A673 (cell line): Measurements from ENCODE around the gene ORAI1. TPM values are rescaled to one million over a fixed set of nuclear protein-coding genes. Genes with fewer than 3 reads are reported as not detected.

Source experiments
- BruUV-seq: library from RNA; stranded (reverse); fragments of 400-500 nt; replicated peaks from 2 replicates; lab custom pipeline; 2021; lab: Mats Ljungman, UMichigan
- CTCF ChIA-PET: fragments of 300-600 bp; sonication (Branson Sonifier 250); formaldehyde crosslinking; loops from one replicate; lab custom pipeline; 2022; ENCODE audit warnings: antibody characterized with exemption; lab: Charles Lee
- POLR2A ChIA-PET: fragments of 300-600 bp; sonication (Branson Sonifier 250); formaldehyde crosslinking; loops from one replicate; lab custom pipeline; 2022; ENCODE audit warnings: antibody characterized with exemption; ENCODE audit not compliant: low non-redundant PET; lab: Charles Lee
- DNase-seq: peaks from one replicate; pipeline ENCODE4 v3.0.0-alpha.2; 2015; ENCODE audit warnings: low spot score
- H3K27ac ChIP-seq: fragments of 200-600 bp; sonication (generic); 2 replicates; pipeline ENCODE4 v1.5.1; 2016; ENCODE audit warnings: mixed run types, low read depth, mild to moderate bottlenecking, mixed read lengths, antibody characterized with exemption, low read length; ENCODE audit not compliant: poor library complexity, severe bottlenecking
- H3K27me3 ChIP-seq: fragments of 200-600 bp; sonication (generic); replicated peaks from 2 replicates; pipeline ENCODE4 v1.6.1; 2017; ENCODE audit warnings: mixed run types, low read depth, mild to moderate bottlenecking, mixed read lengths, antibody characterized with exemption, low read length; ENCODE audit not compliant: insufficient read depth, poor library complexity
- H3K36me3 ChIP-seq: fragments of 200-600 bp; sonication (generic); 2 replicates; pipeline ENCODE4 v1.6.1; 2016; ENCODE audit warnings: mixed run types, mild to moderate bottlenecking, mixed read lengths, antibody characterized with exemption, low read length; ENCODE audit not compliant: insufficient read depth, poor library complexity, severe bottlenecking
- H3K4me1 ChIP-seq: fragments of 200-600 bp; sonication (generic); 2 replicates; pipeline ENCODE4 v1.6.1; 2017; ENCODE audit warnings: mixed run types, mild to moderate bottlenecking, mixed read lengths, antibody characterized with exemption, low read length; ENCODE audit not compliant: insufficient read depth, poor library complexity, severe bottlenecking
- H3K4me3 ChIP-seq: fragments of 200-600 bp; sonication (generic); 2 replicates; pipeline ENCODE4 v1.5.1; 2016; ENCODE audit warnings: low read depth, mixed run types, mild to moderate bottlenecking, mixed read lengths, low read length; ENCODE audit not compliant: poor library complexity, severe bottlenecking
- H3K9me3 ChIP-seq: fragments of 200-600 bp; sonication (generic); 2 replicates; pipeline ENCODE4 v1.6.1; 2016; ENCODE audit warnings: mixed run types, low read depth, mild to moderate bottlenecking, mixed read lengths, antibody characterized with exemption, low read length; ENCODE audit not compliant: poor library complexity, severe bottlenecking
- CTCF ChIP-seq: fragments of 300-800, 200-600 bp; sonication (generic); conservative IDR thresholded peaks from 2 replicates; pipeline ENCODE4 v1.5.1; 2017; ENCODE audit warnings: low read depth, mild to moderate bottlenecking, antibody characterized with exemption, low read length, moderate library complexity, mixed read lengths
- EZH2 ChIP-seq: fragments of 200-600 bp; sonication (generic); IDR thresholded peaks from 2 replicates; pipeline ENCODE4 v1.6.1; 2017; ENCODE audit warnings: borderline replicate concordance, low read depth, mild to moderate bottlenecking, mixed read lengths, antibody characterized with exemption, low read length; ENCODE audit not compliant: poor library complexity, severe bottlenecking
- intact Hi-C: fragments of 100-400 bp; cut with micrococcal nuclease; formaldehyde crosslinking; loops from one replicate; pipeline ENCODE4 v1.10.0; 2022; ENCODE audit not compliant: unreplicated experiment
- total RNA-seq: library from RNA; stranded (reverse); gene quantifications from 2 replicates; pipeline ENCODE4 v1.2.3, GENCODE V29; 2021

ORAI1 gene
- total RNA-seq, 1 experiment from 2014 or later = 28.2 TPM

DNA sequence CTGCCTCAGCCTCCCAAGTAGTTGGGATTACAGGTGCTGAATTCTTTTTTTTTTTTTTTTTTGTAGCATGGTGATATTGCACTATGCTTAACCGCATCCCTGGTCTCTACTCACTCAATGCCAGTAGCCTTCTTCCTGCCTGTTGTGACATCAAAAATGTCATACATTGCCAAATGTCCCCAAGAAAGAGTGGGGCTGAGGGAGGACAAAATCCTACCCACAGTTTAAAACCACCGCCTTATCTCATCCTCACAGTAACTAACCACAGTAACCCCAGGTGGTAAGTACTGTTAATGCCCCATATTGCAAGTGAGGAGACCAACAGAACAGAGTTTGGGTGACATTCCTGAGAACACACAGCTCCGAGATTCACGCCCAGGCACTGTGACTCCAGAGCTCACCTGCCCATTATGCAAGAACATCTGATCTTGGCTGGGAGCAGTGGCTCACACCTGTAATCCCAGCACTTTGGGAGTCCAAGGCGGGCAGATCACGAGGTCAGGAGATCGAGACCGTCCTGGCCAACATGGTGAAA, 23.6 kb downstream of the ORAI1 start:
- Histone ChIP-seq H3K27me3 (no peaks in the 10 kb centered on the region), H3K4me3 (no peak overlapping the region), H3K9me3 (no peaks in the 10 kb centered on the region), H3K4me1 (no peaks in the 10 kb centered on the region), H3K27ac (no peak overlapping the region), H3K36me3 (no peaks in the 10 kb centered on the region)
- BruUV-seq = no TSS peak
- no peak for TF ChIP-seq CTCF
- no peak for TF ChIP-seq EZH2
- ChIA-PET CTCF (no interaction called here), POLR2A (no interaction called here)
- no peak for DNase-seq
- intact Hi-C loops = no loop called here

DNA sequence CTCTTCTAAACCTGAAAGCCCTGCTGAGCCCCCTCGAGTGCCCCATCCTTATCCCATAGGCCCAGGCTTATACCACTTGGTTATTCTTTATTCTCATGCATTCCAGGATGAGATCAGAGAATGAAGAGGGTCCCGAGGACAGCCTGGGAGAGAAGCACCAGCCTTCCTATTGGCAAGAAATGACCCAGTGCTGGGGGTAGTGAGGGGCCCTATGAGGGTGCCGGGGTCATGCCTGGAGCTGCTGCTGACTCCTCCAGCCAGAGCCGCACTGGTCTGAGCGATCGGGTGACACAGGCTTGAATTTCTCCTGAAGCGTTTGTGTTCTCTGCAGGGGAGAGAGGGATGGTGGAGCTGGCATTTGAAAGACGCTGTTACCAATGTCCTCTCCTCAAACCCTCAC, 25.0 kb downstream of the ORAI1 start:
- ChIA-PET CTCF (interaction anchor here (0.8 kb wide), 1 partner anchor 28 kb away, joined by 4 read pairs; no protein-coding TSS in a partner anchor), POLR2A (no interaction called here)
- Histone ChIP-seq H3K27me3 (no peaks in the 10 kb centered on the region), H3K9me3 (no peaks in the 10 kb centered on the region), H3K36me3 (no peaks in the 10 kb centered on the region), H3K27ac (no peak overlapping the region), H3K4me1 (no peaks in the 10 kb centered on the region), H3K4me3 (no peak overlapping the region)
- no TSS peak for BruUV-seq
- DNase-seq = no peak
- no peak for TF ChIP-seq EZH2
- TF ChIP-seq CTCF = no peak
- intact Hi-C loops = no loop called here

DNA sequence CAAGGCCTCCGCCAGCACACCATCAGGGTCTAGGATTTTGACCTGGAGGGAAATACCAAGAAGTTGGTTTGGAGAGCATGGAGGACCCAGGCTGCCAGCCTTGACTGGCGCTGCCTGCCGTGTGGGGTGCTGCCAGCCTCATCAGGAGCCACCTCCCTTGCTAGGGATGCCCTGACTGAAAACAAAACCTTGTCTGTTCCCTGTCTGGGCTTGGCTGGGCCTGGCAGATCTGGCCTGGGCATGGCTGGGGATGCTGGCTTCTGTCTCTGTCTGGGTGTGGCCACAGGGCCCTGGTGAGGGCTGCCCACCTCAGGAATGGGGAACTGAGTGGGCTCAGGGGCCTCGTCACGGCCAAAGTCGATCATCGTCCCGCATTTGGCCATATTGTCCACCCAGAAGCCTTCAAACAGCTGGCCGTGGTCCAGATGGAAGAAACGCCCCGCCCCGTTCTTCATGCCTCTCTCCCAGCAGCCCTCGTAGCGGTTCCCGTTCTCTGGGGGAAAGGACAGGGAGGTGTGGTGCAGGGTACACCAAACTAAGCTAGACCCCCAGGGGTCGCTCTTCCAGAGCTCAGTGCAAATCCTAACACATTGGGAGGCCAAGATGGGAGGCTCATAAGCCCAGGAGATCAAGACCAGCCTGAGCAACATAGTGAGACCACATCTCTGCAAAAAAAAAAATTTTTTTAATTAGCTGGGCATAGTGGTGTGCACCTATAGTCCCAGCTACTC, 26.6 kb downstream of the ORAI1 start:
- Histone ChIP-seq H3K4me1 (peaks cover 4% of the 10 kb centered on the region), H3K27me3 (no peaks in the 10 kb centered on the region), H3K27ac (no peak overlapping the region), H3K4me3 (no peak overlapping the region), H3K36me3 (no peaks in the 10 kb centered on the region), H3K9me3 (no peaks in the 10 kb centered on the region)
- no peak for DNase-seq
- ChIA-PET POLR2A (no interaction called here), CTCF (interaction anchor here (0.6 kb wide), 1 partner anchor 22 kb away, joined by 5 read pairs; no protein-coding TSS in a partner anchor)
- no TSS peak for BruUV-seq
- intact Hi-C loops = no loop called here
- no peak for TF ChIP-seq EZH2
- no peak for TF ChIP-seq CTCF
